Activated CD8-positive, alpha-beta T cell treated with anti-CD3 and anti-CD28 coated beads, Interleukin-2, amount 10 ng/mL, durations not matched to agents 7 days and 5 days (primary cell): ENCODE results near the gene ZBTB24. TPM values are rescaled to one million over a fixed set of nuclear protein-coding genes. Genes with fewer than 3 reads are reported as not detected.
A peak's percentile ranks its signal among the peaks of the same experiment; 100 is the strongest.

Experiments used
- ATAC-seq: fragments of 150-1000 bp; cut with Tn5 transposase; one replicate; pipeline ENCODE4 v1.10.0; 2021; ENCODE audit warnings: moderate library complexity
- CTCF ChIA-PET: fragments of 350-600 bp; sonication (Branson Sonifier 250); formaldehyde crosslinking; loops from one replicate; lab custom pipeline; 2021; ENCODE audit warnings: antibody characterized with exemption; lab: Charles Lee
- POLR2A ChIA-PET: fragments of 350-600 bp; sonication (Branson Sonifier 250); formaldehyde crosslinking; loops from one replicate; lab custom pipeline; 2021; ENCODE audit warnings: antibody characterized with exemption; lab: Charles Lee
- DNase-seq: peaks from one replicate; pipeline ENCODE4 v3.0.0-alpha.2; 2020
- H3K27ac Mint-ChIP-seq: one replicate; pipeline ENCODE4 v1.8.0; 2021; ENCODE audit warnings: mild to moderate bottlenecking, mixed read lengths
- H3K27me3 Mint-ChIP-seq: one replicate; pipeline ENCODE4 v1.8.0; 2021; ENCODE audit warnings: low read depth, mixed read lengths
- H3K36me3 Mint-ChIP-seq: one replicate; pipeline ENCODE4 v1.8.0; 2021; ENCODE audit warnings: low read depth, mixed read lengths
- H3K4me1 Mint-ChIP-seq: one replicate; pipeline ENCODE4 v1.8.0; 2021; ENCODE audit warnings: low read depth, mixed read lengths
- H3K4me3 Mint-ChIP-seq: one replicate; pipeline ENCODE4 v1.8.0; 2021; ENCODE audit warnings: mild to moderate bottlenecking, mixed read lengths
- H3K9me3 Mint-ChIP-seq: one replicate; pipeline ENCODE4 v1.8.0; 2022; ENCODE audit warnings: mixed read lengths; ENCODE audit not compliant: insufficient read depth
- total RNA-seq, 2 experiments: library from RNA; stranded (reverse); gene quantifications; one replicate each; pipeline ENCODE4 v1.2.3, GENCODE V29; 2021

ZBTB24 gene
- total RNA-seq, 2 experiments from 2014 or later = 16.0 to 16.3 TPM

GRCh38 chr6:109456710-109457561 is 26.1 kb downstream of the ZBTB24 start:
- no peaks in the 10 kb centered on the region for H3K27me3 Mint-ChIP-seq
- H3K4me3 Mint-ChIP-seq = peak overlapping the region; percentile 97
- H3K36me3 Mint-ChIP-seq = peaks cover 46% of the 10 kb centered on the region
- POLR2A ChIA-PET = interaction anchor here (0.7 to 5.4 kb wide), 6 partner anchors 14 to 77 kb away, joined by 3 to 72 read pairs (median 8); partner anchors contain the start of genes CD164, PPIL6, SMPD2 and ZBTB24
- ATAC-seq (no peak), DNase-seq (no peak)
- H3K4me1 Mint-ChIP-seq = peaks cover 73% of the 10 kb centered on the region
- no peaks in the 10 kb centered on the region for H3K9me3 Mint-ChIP-seq
- H3K27ac Mint-ChIP-seq = peak overlapping the region; percentile 61
- CTCF ChIA-PET = interaction anchor here (1.3 to 2.5 kb wide), 4 partner anchors 15 to 74 kb away, joined by 4 to 16 read pairs (median 4); partner anchors contain the start of genes PPIL6 and SMPD2

GRCh38 chr6:109456111-109456583 is 26.9 kb downstream of the ZBTB24 start:
- ATAC-seq (no peak), DNase-seq (no peak)
- CTCF ChIA-PET = interaction anchor here (0.6 to 2.5 kb wide), 8 partner anchors 15 to 583 kb away, joined by 3 to 16 read pairs (median 4); partner anchors contain the start of genes CD164, PPIL6 and SMPD2
- H3K27me3 Mint-ChIP-seq = no peaks in the 10 kb centered on the region
- H3K36me3 Mint-ChIP-seq = peaks cover 44% of the 10 kb centered on the region
- peak overlapping the region; percentile 27 for H3K27ac Mint-ChIP-seq
- POLR2A ChIA-PET = interaction anchor here (1.0 to 5.4 kb wide), 7 partner anchors 8 to 584 kb away, joined by 3 to 72 read pairs (median 11); partner anchors contain the start of genes CD164, PPIL6, SMPD2 and ZBTB24
- peaks cover 74% of the 10 kb centered on the region for H3K4me1 Mint-ChIP-seq
- peak overlapping the region; percentile 97 for H3K4me3 Mint-ChIP-seq
- H3K9me3 Mint-ChIP-seq = no peaks in the 10 kb centered on the region

DNA sequence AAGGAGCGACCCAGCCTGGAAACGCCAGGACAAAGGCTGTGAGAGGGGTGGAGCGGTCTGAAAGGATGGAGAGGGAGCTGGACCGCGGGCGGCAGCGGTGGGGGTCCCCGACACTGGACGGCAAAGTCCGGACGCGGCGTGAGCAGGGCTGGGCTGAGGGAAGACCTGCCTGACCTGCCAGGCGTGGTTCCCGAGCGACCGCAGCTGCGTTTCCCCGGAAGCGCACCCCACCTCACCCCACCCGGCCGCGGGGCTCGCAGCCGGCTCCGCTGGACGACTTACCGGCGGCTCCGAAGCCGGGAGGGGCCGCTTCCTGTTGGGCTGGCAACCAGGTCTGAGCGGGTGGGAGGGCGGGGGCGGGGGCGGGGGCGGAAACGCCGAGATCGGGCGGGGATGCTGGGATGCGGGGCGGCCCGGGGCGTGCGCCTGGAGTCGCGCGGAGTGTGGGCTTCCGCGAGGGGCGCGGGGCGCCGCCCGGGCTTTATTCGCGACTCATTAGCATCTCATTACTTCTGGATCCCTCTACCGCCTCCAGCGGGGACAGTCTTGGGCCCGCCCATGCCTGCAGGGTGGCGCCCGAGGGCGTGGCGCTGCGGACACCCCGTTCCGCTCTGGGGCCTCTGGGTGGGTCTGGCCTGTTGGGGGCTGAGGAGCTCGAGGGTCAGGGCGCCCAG is 27.4 kb downstream of the ZBTB24 start, which contains the start of gene MICAL1:
Gene MICAL1 (minus strand): TSS at position 336 of the 674 bp plus-strand sequence. CDS start 1,576 bp downstream, outside the sequence.
- Mint-ChIP-seq H3K9me3 (no peaks in the 10 kb centered on the region), H3K4me3 (peak within 1 kb of the TSS; percentile 97), H3K4me1 (peaks cover 76% of the 10 kb centered on the region), H3K27ac (peak within 1 kb of the TSS; percentile 99), H3K36me3 (peaks cover 44% of the 10 kb centered on the region), H3K27me3 (no peaks in the 10 kb centered on the region)
- ChIA-PET POLR2A (interaction anchor here (0.8 to 5.4 kb wide), 8 partner anchors 8 to 584 kb away, joined by 3 to 72 read pairs (median 10); partner anchors contain the start of genes CD164, PPIL6, SMPD2 and ZBTB24), CTCF (interaction anchor here (0.6 to 2.5 kb wide), 6 partner anchors 14 to 584 kb away, joined by 3 to 16 read pairs (median 4); partner anchors contain the start of genes CD164, PPIL6 and SMPD2)
- ATAC-seq (peak; percentile 75), DNase-seq (peak; percentile 89)

GRCh38 chr6:109454496-109455436 is 28.3 kb downstream of the ZBTB24 start:
- Mint-ChIP-seq H3K4me1 (peaks cover 80% of the 10 kb centered on the region), H3K9me3 (no peaks in the 10 kb centered on the region), H3K27ac (peak overlapping the region; percentile 99), H3K36me3 (peaks cover 45% of the 10 kb centered on the region), H3K27me3 (no peaks in the 10 kb centered on the region), H3K4me3 (peak overlapping the region; percentile 97)
- ATAC-seq (peak; percentile 49), DNase-seq (peak; percentile 84)
- ChIA-PET CTCF (interaction anchor here (0.7 to 2.7 kb wide), 7 partner anchors 12 to 585 kb away, joined by 3 to 24 read pairs (median 4); partner anchors contain the start of genes CD164, PPIL6 and SMPD2), POLR2A (interaction anchor here (0.8 to 5.4 kb wide), 9 partner anchors 9 to 585 kb away, joined by 3 to 72 read pairs (median 10); partner anchors contain the start of genes CD164, PPIL6, SMPD2 and ZBTB24)

DNA sequence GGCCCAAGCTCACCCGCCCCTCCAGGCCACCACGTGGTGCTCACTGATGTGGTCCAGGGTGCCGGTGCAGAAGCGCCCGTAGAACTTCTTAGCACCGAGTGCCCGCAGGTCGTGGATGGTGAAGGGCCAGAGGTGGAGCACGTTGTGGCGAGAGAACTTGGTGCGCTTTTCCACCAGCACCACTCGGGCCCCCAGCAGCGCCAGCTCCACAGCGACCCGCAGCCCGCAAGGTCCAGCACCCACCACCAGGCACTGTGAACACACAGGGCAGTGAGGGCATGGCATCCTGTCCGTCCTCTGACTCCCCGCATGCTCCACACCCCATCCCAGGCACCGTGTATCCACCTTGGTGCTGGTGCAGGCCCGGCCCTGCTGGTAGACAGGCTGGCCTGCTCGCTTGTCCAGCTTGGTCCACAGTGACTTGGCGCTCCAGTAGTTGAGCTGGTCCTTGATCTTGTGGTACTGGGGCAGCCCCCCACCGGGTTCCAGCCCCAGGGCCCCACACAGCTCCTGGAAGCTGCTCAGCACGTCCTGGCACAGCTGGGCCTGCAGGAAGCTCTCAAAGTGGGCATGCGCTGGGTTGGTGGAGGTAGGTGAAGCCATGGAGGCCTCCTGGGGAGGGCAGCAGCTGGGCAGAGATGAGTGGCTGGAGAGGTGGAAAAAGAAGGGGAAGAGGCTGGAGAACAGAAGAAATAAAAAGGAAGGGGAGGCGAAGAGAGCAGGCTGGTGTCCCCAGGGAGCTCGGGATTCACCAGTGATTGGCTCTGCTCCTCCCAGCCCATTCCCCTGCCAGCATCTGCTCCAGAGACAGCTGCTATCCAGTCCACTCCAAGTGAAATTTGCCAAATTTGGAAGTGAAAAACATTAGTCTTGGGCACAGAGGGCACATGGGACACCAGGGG is 29.2 kb downstream of the ZBTB24 start:
- Mint-ChIP-seq H3K27me3 (no peaks in the 10 kb centered on the region), H3K36me3 (peaks cover 44% of the 10 kb centered on the region), H3K4me1 (peaks cover 81% of the 10 kb centered on the region), H3K9me3 (no peaks in the 10 kb centered on the region), H3K4me3 (peak overlapping the region; percentile 97), H3K27ac (peak overlapping the region; percentile 99)
- ATAC-seq = no peak
- POLR2A ChIA-PET = interaction anchor here (0.5 to 5.4 kb wide), 6 partner anchors 10 to 83 kb away, joined by 3 to 72 read pairs (median 20); partner anchors contain the start of genes CD164, PPIL6, SMPD2 and ZBTB24
- CTCF ChIA-PET = interaction anchor here (0.7 to 2.7 kb wide), 6 partner anchors 11 to 1361 kb away, joined by 3 to 24 read pairs (median 4); partner anchors contain the start of genes CD164, CDK19, PPIL6 and SMPD2
- no peak for DNase-seq

DNA sequence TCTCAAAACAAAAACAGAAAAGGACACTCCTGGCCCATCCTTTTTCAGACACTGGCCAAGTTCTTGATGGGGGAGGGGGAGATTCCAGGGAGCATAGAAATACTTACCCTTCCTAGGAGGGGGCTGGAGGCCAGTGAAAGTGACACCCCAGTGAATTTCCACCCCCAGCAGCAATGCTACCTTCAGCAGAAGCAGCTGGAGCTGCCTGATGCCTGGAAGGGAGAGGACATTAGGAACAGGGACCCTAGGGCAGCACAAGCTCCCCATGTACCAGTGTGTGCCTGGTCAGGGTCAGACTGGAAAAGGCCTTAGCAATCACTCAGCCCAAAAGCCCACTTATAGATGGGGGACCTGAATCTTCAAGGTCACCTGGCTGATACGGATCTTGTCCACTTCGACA is 29.9 kb downstream of the ZBTB24 start:
- POLR2A ChIA-PET = interaction anchor here (0.5 to 5.4 kb wide), 5 partner anchors 11 to 238 kb away, joined by 3 to 72 read pairs (median 30); partner anchors contain the start of genes CD164, PPIL6, SMPD2 and ZBTB24
- peaks cover 48% of the 10 kb centered on the region for H3K36me3 Mint-ChIP-seq
- H3K4me1 Mint-ChIP-seq = peaks cover 81% of the 10 kb centered on the region
- H3K9me3 Mint-ChIP-seq = no peaks in the 10 kb centered on the region
- CTCF ChIA-PET = interaction anchor here (0.9 to 2.7 kb wide), 2 partner anchors 12 to 1362 kb away, joined by 3 to 24 read pairs; partner anchors contain the start of genes CDK19, PPIL6 and SMPD2
- peak overlapping the region; percentile 99 for H3K27ac Mint-ChIP-seq
- ATAC-seq = no peak
- H3K27me3 Mint-ChIP-seq = no peaks in the 10 kb centered on the region
- no peak for DNase-seq
- no peak overlapping the region for H3K4me3 Mint-ChIP-seq

GRCh38 chr6:109452181-109452580 is 30.8 kb downstream of the ZBTB24 start:
- H3K27me3 Mint-ChIP-seq = no peaks in the 10 kb centered on the region
- no peak for ATAC-seq
- H3K36me3 Mint-ChIP-seq = peaks cover 47% of the 10 kb centered on the region
- ChIA-PET POLR2A (interaction anchor here (0.7 to 5.0 kb wide), 2 partner anchors 10 to 239 kb away, joined by 3 to 72 read pairs; partner anchors contain the start of genes PPIL6 and SMPD2), CTCF (interaction anchor here (0.6 to 2.7 kb wide), 3 partner anchors 11 to 68 kb away, joined by 3 to 24 read pairs (median 12); partner anchors contain the start of genes PPIL6 and SMPD2)
- no peaks in the 10 kb centered on the region for H3K9me3 Mint-ChIP-seq
- peaks cover 77% of the 10 kb centered on the region for H3K4me1 Mint-ChIP-seq
- peak overlapping the region; percentile 54 for H3K27ac Mint-ChIP-seq
- DNase-seq = no peak
- no peak overlapping the region for H3K4me3 Mint-ChIP-seq

- Mint-ChIP-seq H3K36me3 (peaks cover 46% of the 10 kb centered on the region), H3K9me3 (no peaks in the 10 kb centered on the region), H3K27ac (no peak overlapping the region), H3K4me3 (no peak overlapping the region), H3K27me3 (no peaks in the 10 kb centered on the region), H3K4me1 (peaks cover 72% of the 10 kb centered on the region)
- DNase-seq (peak; percentile 18), ATAC-seq (no peak)
- ChIA-PET POLR2A (interaction anchor here (1.5 to 5.0 kb wide), 4 partner anchors 9 to 83 kb away, joined by 3 to 72 read pairs (median 10); partner anchors contain the start of genes PPIL6, SMPD2 and ZBTB24), CTCF (interaction anchor here (2.6 kb wide), 1 partner anchor 10 kb away, joined by 12 read pairs; the partner anchor contains the start of genes PPIL6 and SMPD2)
These were observed 31.6 kb downstream of the ZBTB24 start for GRCh38 chr6:109451376-109451775.

DNA sequence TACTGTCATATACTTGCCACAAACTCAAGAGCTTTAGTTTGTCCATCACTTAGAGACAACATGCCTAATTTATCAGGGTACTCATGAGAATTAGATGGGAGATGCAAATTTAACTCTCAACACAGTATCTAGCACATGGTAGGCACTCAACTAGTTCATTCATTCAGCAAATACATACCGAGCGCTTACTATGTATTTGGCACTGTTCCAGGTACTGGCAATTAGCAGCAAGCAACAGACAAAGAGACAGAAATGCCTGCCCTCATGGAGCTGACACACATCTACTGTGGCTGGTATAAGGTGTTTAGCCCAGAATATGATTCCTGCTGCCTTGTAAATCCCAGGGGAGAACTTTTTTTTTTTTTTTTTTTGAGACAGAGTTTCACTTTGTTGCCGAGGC is 32.2 kb downstream of the ZBTB24 start:
- Mint-ChIP-seq H3K9me3 (no peaks in the 10 kb centered on the region), H3K4me3 (no peak overlapping the region), H3K27me3 (no peaks in the 10 kb centered on the region), H3K27ac (no peak overlapping the region), H3K4me1 (peaks cover 70% of the 10 kb centered on the region), H3K36me3 (peaks cover 48% of the 10 kb centered on the region)
- DNase-seq = peak; percentile 19
- ATAC-seq = no peak
- CTCF ChIA-PET = interaction anchor here (1.5 to 2.6 kb wide), 2 partner anchors 10 to 263 kb away, joined by 4 to 12 read pairs; partner anchors contain the start of genes PPIL6 and SMPD2
- POLR2A ChIA-PET = interaction anchor here (1.2 to 1.9 kb wide), 5 partner anchors 9 to 83 kb away, joined by 3 to 14 read pairs (median 5); partner anchors contain the start of genes CD164, PPIL6, SMPD2 and ZBTB24
